Liver (tissue), 9 donors: ENCODE results near the gene PPM1B. TPM values are rescaled to one million over a fixed set of nuclear protein-coding genes. Genes with fewer than 3 reads are reported as not detected.
"Not testable (repeated sequence)": the region's sequence is repeated elsewhere in the genome, so short reads cannot be mapped to it uniquely, and the experiment has no call there.

ENCODE experiments used
- DNase-seq: peaks from one replicate; pipeline ENCODE4 v3.0.0-alpha.2; 2017; ENCODE audit warnings: low spot score
- H3K27ac ChIP-seq, 2 donors: one replicate each; pipeline ENCODE4 v1.7.0; 2013; ENCODE audit warnings: inconsistent platforms in 2 of 2, low read length in 2 of 2, control low read depth in 1 of 2, low read depth in 1 of 2, mild to moderate bottlenecking in 1 of 2
- H3K27me3 ChIP-seq, 4 donors: one replicate each; pipeline versions ENCODE4 v1.6.1 to v1.7.0; 2013; ENCODE audit warnings: low read length in 3 of 4, inconsistent platforms in 1 of 4, mild to moderate bottlenecking in 1 of 4, moderate library complexity in 1 of 4; ENCODE audit not compliant: control insufficient read depth in 4 of 4, insufficient read depth in 4 of 4
- H3K36me3 ChIP-seq, 4 donors: one replicate each; pipeline versions ENCODE4 v1.6.1 to v1.7.0; 2013; ENCODE audit warnings: low read length in 3 of 4, mild to moderate bottlenecking in 3 of 4, low read depth in 1 of 4, moderate library complexity in 1 of 4; ENCODE audit not compliant: control insufficient read depth in 4 of 4, insufficient read depth in 3 of 4
- H3K4me1 ChIP-seq, 4 donors: one replicate each; pipeline versions ENCODE4 v1.6.1 to v1.7.0; 2013; ENCODE audit warnings: low read length in 3 of 4, mild to moderate bottlenecking in 3 of 4, moderate library complexity in 1 of 4; ENCODE audit not compliant: control insufficient read depth in 4 of 4, insufficient read depth in 4 of 4
- H3K4me3 ChIP-seq, 3 donors: one replicate each; pipeline versions ENCODE4 v1.6.1 to v1.7.0; 2013; ENCODE audit warnings: low read length in 3 of 3, control low read depth in 1 of 3, low read depth in 1 of 3, mild to moderate bottlenecking in 1 of 3
- H3K9ac ChIP-seq, 2 donors: one replicate each; pipeline ENCODE4 v1.7.0; 2013; ENCODE audit warnings: low read length in 2 of 2, mild to moderate bottlenecking in 2 of 2, moderate library complexity in 2 of 2, control low read depth in 1 of 2, low read depth in 1 of 2
- H3K9me3 ChIP-seq, 4 donors: one replicate each; pipeline versions ENCODE4 v1.6.1 to v1.7.0; 2013; ENCODE audit warnings: low read length in 3 of 4; ENCODE audit not compliant: control insufficient read depth in 4 of 4
- CTCF ChIP-seq: fragments of 150-350 bp; IDR thresholded peaks from 2 replicates; pipeline ENCODE4 v1.5.1; 2017; ENCODE audit warnings: improper control_type of control experiment, low read depth, low read length; ENCODE audit not compliant: missing input control
- EGR1 ChIP-seq, 2 donors: IDR thresholded peaks; 2 replicates each; pipeline ENCODE4 v1.6.1; 2016 to 2018; ENCODE audit warnings: antibody characterized with exemption in 2 of 2, low read depth in 2 of 2
- FOXA1 ChIP-seq: IDR thresholded peaks from 2 replicates; pipeline ENCODE4 v1.6.1; 2016; ENCODE audit warnings: antibody characterized with exemption
- FOXA2 ChIP-seq: IDR thresholded peaks from 2 replicates; pipeline ENCODE4 v1.6.1; 2016; ENCODE audit warnings: antibody characterized with exemption
- GABPA ChIP-seq, 2 donors: IDR thresholded peaks in 1 of 2; conservative IDR thresholded peaks in 1 of 2; 2 replicates each; pipeline ENCODE4 v1.6.1; 2016; ENCODE audit warnings: antibody characterized with exemption in 2 of 2, mild to moderate bottlenecking in 1 of 2, moderate library complexity in 1 of 2
- JUND ChIP-seq, 2 donors: IDR thresholded peaks; 2 replicates each; pipeline ENCODE4 v1.6.1; 2016; ENCODE audit warnings: antibody characterized with exemption in 2 of 2
- MAX ChIP-seq: IDR thresholded peaks from 2 replicates; pipeline ENCODE4 v1.6.1; 2016; ENCODE audit warnings: antibody characterized with exemption
- NR2F2 ChIP-seq: IDR thresholded peaks from 2 replicates; pipeline ENCODE4 v1.6.1; 2016; ENCODE audit warnings: antibody characterized with exemption
- RAD21 ChIP-seq, 2 donors: IDR thresholded peaks; 2 replicates each; pipeline ENCODE4 v1.6.1; 2016; ENCODE audit warnings: antibody characterized with exemption in 2 of 2, mild to moderate bottlenecking in 2 of 2
- REST ChIP-seq: IDR thresholded peaks from 2 replicates; pipeline ENCODE4 v1.6.1; 2016; ENCODE audit warnings: antibody characterized with exemption, mild to moderate bottlenecking
- RXRA ChIP-seq, 2 donors: IDR thresholded peaks; 2 replicates each; pipeline ENCODE4 v1.6.1; 2017 to 2018; ENCODE audit warnings: antibody characterized with exemption in 2 of 2, mild to moderate bottlenecking in 1 of 2
- SP1 ChIP-seq: IDR thresholded peaks from 2 replicates; pipeline ENCODE4 v1.6.1; 2018; ENCODE audit warnings: antibody characterized with exemption, mild to moderate bottlenecking
- YY1 ChIP-seq: IDR thresholded peaks from 2 replicates; pipeline ENCODE4 v1.6.1; 2016; ENCODE audit warnings: antibody characterized with exemption, mild to moderate bottlenecking
- ZBTB33 ChIP-seq: IDR thresholded peaks from 2 replicates; pipeline ENCODE4 v1.6.1; 2016; ENCODE audit warnings: antibody characterized with exemption
- WGBS: extraction: QIAGEN DNeasy Blood & Tissue Kit; methylation state at CpG from one replicate; pipeline ENCODE4 v1.1.7; 2013; 5-methylcytosine and 5-hydroxymethylcytosine counted together
- polyA plus RNA-seq, 2 donors: library from polyadenylated mRNA; stranded (reverse) in 1 of 2; unstranded in 1 of 2; fragments of 200-250 nt in 1 of 2; fragments of >200 nt in 1 of 2; fragmentation: Nextera tagmentation in 1 of 2; extraction: Ambion mirVana in 1 of 2; gene quantifications; one replicate each; pipeline versions ENCODE4 v1.2.1 to v1.2.3, GENCODE V29; 2013 to 2015
- total RNA-seq, 2 donors: library from RNA; depleted of rRNA; stranded (reverse); fragments of >200 nt; gene quantifications; one replicate each; pipeline ENCODE4 v1.2.3, GENCODE V29; 2014
- donor health status: healthy.
- donor health status: healthy.
- donor health status: healthy.
- donor health status: healthy.
- donor health status: healthy.

The PPM1B gene
- total and polyA plus RNA-seq, 4 donors: 13.5 to 38.5 (median 30.8) TPM

GRCh38 chr2:44246840-44247369, 78.2 kb downstream of the PPM1B start (continued):
- TF ChIP-seq REST: no peak

- H3K36me3 ChIP-seq: no peaks in the 10 kb centered on the region
- DNase-seq: no peak
- H3K27me3 ChIP-seq: no peaks in the 10 kb centered on the region
- no peak for TF ChIP-seq GABPA (IDR thresholded peaks at IDR 0.05 in 1 of 2, conservative IDR thresholded peaks at IDR 0.05 in 1 of 2)
- no peak for TF ChIP-seq EGR1 (IDR thresholded peaks at IDR 0.05; ENCODE audit: low read depth in 2 of 2)
- TF ChIP-seq FOXA2: no peak
- TF ChIP-seq RAD21 (IDR thresholded peaks at IDR 0.05): no peak
- no peak for TF ChIP-seq MAX
- no peak for TF ChIP-seq YY1
- no peak for TF ChIP-seq CTCF
- no peak for TF ChIP-seq JUND (IDR thresholded peaks at IDR 0.05)
- TF ChIP-seq REST: no peak
- TF ChIP-seq RXRA (IDR thresholded peaks at IDR 0.05): no peak
- TF ChIP-seq NR2F2: no peak
- TF ChIP-seq SP1: no peak
- TF ChIP-seq FOXA1: no peak
- no peak for TF ChIP-seq ZBTB33
- no peak overlapping the region for H3K4me3 ChIP-seq
- H3K9ac ChIP-seq: no peak overlapping the region
- H3K9me3 ChIP-seq: peaks cover 0 to 4% (median 0%) of the 10 kb centered on the region in 4 donors
- 93% methylated on average over 3 of the region's 3 CpGs for WGBS
- no peak overlapping the region for H3K27ac ChIP-seq
- peaks cover 1 to 18% (median 12%) of the 10 kb centered on the region in 4 donors for H3K4me1 ChIP-seq
These were observed 79.2 kb downstream of the PPM1B start for GRCh38 chr2:44247924-44248323.

GRCh38 chr2:44249269-44249668, 80.6 kb downstream of the PPM1B start:
- H3K36me3 ChIP-seq, H3K27me3 ChIP-seq, H3K27ac ChIP-seq, DNase-seq, H3K4me3 ChIP-seq, H3K9ac ChIP-seq, H3K9me3 ChIP-seq: not testable (repeated sequence)
- WGBS: 95% methylated on average over 6 of the region's 6 CpGs
- peaks cover 1 to 15% (median 12%) of the 10 kb centered on the region in 4 donors for H3K4me1 ChIP-seq
